Esophagus squamous epithelium (tissue), 4 donors: ENCODE data around the gene ITIH5.

Source experiments
- POLR2A ChIP-seq, 4 donors: fragments of 450-650 bp; IDR thresholded peaks; one replicate each; pipeline ENCODE4 v1.6.1; 2017; ENCODE audit warnings: antibody characterized with exemption in 4 of 4, mild to moderate bottlenecking in 4 of 4, moderate library complexity in 3 of 4
- TF ChIP-seq, protein P1 (sequence below), 6 experiments: fragments of 450-650 bp in 4 of 6; fragments of 200-600 bp in 2 of 6; sonication (generic) in 2 of 6; IDR thresholded peaks; one replicate each; pipeline ENCODE4 v1.5.1; 2016 to 2019; ENCODE audit warnings: antibody characterized with exemption in 6 of 6, mild to moderate bottlenecking in 4 of 6, moderate library complexity in 4 of 6

DNA sequence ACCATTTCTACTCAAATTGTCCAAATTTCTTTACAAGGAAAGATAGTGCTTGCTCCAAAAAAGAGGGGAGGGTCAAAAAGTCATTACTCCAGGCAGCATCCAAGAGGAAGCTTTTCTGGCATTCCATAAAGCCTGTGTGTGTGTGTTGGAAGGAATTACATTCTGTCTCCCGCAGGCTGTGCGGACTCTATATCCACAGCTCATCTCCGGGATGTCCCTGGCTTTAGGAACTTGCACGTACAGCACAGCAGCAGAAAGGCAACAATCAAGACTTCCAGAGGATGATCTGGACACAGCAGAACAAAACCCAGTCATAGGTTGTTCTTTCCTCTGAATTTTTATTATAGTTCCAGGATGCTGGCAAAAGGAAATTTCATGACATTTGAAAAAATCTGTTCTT lies 94.8 kb downstream of the ITIH5 start:
- TF ChIP-seq POLR2A (IDR thresholded peaks at IDR 0.05), result no peak
- TF ChIP-seq, protein P1, sequence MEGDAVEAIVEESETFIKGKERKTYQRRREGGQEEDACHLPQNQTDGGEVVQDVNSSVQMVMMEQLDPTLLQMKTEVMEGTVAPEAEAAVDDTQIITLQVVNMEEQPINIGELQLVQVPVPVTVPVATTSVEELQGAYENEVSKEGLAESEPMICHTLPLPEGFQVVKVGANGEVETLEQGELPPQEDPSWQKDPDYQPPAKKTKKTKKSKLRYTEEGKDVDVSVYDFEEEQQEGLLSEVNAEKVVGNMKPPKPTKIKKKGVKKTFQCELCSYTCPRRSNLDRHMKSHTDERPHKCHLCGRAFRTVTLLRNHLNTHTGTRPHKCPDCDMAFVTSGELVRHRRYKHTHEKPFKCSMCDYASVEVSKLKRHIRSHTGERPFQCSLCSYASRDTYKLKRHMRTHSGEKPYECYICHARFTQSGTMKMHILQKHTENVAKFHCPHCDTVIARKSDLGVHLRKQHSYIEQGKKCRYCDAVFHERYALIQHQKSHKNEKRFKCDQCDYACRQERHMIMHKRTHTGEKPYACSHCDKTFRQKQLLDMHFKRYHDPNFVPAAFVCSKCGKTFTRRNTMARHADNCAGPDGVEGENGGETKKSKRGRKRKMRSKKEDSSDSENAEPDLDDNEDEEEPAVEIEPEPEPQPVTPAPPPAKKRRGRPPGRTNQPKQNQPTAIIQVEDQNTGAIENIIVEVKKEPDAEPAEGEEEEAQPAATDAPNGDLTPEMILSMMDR (IDR thresholded peaks at IDR 0.05), result no peak
